ENCODE results near the gene PGC.

Gene PGC

DNA sequence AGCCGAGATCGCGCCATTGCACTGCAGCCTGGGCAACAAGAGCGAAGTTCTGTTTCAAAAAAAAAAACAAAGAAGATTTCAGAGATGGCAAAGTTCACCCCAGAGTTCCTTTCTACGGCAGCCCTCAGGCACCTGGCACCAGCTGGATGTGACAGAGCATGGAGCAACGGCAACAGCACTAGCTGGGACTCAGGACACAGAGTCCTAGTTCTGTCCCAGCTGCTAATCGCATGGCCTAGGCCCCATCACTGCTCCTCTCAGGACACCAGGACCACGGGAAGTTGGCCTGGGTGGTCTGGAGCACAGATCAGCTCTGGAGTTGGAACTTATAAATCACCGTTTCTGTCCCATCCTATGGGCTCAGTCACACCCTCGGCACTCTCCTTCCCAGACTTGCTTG lies 1.1 kb downstream of the PGC start:
- no peak for DNase-seq (ENCODE audit: low spot score)

DNA sequence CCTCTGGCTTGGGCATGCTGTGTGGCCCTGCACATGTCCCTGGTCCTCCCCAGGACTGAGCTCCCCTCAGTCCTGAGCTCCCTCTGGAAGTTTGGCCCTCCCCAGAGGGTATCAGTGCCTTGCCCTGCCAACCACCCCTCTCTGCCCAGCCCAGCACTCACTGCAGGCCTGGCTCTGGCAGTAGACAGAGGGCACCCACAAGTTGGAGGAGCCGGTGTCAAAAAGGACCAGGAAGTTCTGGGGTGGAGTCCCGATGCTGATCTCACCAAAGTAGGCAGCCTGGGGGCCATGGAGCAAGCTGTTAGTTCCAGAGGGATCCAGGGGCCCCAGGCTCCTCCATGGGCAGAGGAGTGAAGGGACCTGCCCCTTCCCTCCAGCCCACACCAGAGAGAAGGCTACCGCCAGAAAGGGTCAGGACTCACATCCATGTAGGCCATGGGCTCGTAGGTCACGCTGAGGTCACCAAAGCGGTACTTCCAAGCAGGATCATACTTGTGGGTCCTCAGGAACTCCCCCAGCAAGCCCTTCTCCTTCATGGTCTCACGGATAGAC lies 2.9 kb downstream of the PGC start:
- no peak for DNase-seq (ENCODE audit: low spot score)

DNA sequence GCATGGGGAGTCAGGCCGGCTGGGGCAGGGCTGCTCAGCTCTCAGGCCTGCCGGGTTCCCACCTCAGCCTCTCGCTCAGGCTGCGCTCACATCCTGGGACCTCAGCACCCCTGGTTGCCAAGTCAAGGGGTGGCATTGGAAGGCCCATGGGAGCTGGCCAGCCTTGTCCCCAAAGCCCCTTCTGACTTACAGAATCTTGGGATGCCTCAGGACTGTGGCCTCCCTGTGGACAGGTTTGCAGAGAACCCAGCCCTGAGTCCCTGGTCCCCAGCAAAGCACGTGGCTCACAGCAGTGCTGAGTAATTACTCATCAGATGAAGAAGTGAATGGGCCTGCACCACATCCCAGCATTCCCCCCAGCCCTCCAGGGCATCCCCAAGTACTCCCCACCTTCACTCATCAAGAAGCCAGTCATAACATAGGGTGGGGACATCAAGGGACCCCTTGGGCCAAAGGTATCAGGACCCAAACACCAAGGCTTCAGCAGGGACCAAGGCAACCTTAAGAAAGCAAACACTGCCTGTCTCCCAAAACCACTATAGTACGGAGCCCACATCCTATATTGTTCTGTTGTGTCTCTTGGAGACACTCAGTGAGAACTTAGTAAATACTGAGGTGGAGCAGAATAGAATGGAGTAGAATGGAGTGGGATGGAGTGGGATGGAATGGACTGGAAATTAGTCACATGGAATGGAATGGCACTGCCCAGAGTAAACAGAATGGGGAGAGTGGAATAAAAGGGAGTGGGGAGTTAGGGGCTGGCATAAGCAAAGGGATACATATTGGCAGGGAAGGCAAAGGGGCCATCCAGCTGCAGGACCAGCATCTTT lies 3.6 kb downstream of the PGC start:
- DNase-seq (ENCODE audit: low spot score), result no peak

- no peak for DNase-seq (ENCODE audit: low spot score)
Measured at GRCh38 chr6:41741625-41742490, 5.3 kb downstream of the PGC start.

DNA sequence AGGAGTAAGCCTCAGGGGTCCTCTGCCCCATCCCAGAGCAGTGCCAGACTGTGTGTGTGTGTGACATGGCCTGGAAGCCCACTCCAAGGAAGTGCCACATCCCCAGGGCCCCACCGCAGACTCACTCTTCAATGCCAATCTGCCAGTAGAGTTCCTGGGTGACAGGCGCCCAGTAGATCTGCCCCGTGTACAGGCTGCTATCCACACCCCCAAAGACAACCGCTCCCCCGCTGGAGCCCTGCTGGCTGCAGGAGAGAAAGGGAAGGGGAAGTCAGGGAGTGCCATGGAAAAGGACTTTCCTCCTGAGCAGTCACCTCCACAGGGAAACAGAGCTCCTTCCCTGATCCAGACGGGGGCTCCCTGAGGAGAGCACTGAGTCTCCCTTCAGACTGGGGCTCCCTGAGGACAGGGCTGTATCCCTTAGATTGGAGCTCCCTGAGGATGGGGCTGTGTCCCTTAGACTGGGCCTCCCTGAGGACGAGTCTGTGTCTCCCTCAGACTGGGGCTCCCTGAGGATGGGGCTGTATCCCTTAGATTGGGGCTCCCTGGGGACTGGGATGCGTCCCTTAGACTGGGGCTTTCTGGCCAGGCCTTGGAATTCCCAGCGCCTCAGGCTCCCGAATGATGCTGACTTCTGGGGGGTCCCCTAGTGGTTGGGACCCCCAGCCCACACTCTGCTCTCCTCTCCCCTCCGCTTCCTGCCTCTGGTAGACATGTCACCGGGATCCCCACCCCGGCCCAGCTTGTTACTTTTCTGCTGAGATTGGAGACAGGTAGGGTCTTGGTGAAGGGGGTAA lies 6.6 kb downstream of the PGC start:
- no peak for DNase-seq (ENCODE audit: low spot score)

DNA sequence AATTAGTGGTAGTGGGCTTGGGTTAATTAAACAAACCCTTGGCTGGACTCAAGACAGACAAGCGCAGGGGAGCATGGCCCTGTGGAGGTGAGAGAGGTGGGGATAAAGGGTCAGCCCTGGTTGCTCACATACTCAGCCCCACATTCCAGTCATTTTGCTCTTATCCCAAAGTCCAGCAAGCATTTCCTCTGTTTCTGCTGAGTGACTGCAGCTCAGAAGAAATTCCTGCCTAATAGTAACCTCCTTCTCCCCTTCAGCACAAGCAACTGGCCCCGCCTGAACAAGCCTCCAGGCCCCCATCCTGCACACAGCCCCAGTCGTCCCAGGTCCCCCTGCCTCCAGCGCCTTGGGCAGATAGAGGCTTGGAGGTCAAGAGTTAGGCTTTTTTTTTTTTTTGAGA lies 8.2 kb downstream of the PGC start:
- no peak for DNase-seq (ENCODE audit: low spot score)

DNA sequence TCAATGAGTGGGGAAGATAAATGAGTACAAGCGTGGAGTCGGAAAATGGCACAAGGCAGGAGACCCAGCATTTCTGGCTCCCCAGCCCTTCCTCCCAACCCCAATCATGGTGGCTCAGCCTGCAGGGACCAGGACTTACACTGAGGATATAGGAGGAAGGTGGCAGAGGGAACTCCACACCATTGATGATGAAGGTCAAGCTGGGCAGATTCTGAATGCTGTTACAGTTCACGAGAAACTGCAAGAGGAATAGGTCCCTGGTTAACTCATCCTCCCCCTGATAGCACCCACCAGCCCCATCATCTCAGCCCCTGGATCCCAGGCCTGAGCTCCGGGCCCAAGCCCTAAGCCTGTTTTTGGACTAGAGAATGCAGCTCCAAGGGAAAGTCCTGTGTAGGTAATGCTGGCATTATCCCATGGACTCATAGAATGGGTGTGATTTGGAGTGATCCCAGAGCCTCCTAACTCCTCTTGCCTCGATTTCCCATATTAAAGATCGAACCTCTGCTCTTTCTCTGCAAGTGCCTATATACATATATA lies 9.5 kb downstream of the PGC start:
- DNase-seq (ENCODE audit: low spot score), result no peak

- DNase-seq (ENCODE audit: low spot score), result no peak
Measured at GRCh38 chr6:41736800-41737555, 10.2 kb downstream of the PGC start.

GRCh38 chr6:41736186-41736733 lies 10.9 kb downstream of the PGC start:
- no peak for DNase-seq (ENCODE audit: low spot score)

DNA sequence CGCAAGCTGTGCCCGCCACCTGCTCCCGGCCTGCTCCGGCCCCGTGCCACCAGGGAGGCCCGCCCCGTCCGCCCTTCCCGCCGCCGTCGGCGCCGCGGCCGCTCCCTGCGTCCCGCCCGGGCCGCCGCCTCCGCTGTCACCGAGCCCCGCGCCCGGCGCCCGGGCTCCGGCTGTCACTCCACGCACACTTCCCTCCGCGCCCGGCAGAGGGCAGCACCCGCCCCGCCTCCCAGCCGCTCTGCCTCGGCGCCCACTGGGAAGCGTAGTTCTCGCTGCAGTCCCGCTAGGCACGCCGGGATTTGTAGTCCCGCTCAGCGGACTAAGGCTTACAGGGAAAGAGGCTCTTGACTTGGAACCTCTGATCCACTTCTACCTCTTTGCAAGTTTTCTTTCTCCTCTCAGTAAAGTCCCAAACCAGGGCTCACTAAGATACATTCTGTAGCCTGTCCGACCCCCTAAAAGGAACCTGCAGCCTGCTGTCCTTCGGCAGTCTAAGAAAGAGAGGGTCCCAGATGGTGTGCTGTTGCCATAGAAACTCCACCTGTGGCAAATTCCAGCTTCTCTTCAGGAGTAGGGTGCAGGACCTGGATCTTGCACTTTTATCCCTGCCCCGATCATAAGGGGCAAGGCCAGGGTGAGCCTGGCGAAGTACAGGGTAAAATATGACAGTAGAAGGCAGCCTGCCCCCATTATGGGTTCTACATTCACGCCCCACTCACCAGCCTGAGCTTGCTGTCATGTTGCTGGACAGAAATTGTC lies 11.6 kb downstream of the PGC start, which contains the start of gene TFEB:
Gene TFEB, minus strand, starts transcription at position 182 of the 759 bp plus-strand sequence. CDS start 44,395 bp downstream, outside the sequence.
- DNase-seq (ENCODE audit: low spot score), result peak; percentile 87

- no peak for DNase-seq (ENCODE audit: low spot score)
Measured at GRCh38 chr6:41734666-41735426, 12.4 kb downstream of the PGC start.

- no peak for DNase-seq (ENCODE audit: low spot score)
Measured at GRCh38 chr6:41733707-41734665, 13.2 kb downstream of the PGC start.

DNA sequence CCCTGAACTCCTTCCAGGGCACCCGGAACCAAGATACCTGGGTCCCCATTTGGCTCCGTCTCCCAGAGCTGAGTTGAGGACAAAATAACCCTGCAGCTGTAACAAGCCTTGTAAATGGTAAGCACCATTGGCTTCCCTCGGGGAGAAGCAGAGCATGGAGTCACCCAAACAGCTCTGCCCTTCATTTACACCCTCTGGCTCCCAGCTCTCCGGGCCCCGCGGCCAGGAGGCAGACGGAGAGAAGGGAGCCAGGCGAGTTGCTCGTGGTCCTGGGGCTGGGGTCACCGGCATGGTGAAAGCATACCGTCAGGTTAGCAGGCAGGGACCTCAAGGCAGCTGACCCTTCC lies 13.9 kb downstream of the PGC start:
- DNase-seq (ENCODE audit: low spot score), result no peak

DNA sequence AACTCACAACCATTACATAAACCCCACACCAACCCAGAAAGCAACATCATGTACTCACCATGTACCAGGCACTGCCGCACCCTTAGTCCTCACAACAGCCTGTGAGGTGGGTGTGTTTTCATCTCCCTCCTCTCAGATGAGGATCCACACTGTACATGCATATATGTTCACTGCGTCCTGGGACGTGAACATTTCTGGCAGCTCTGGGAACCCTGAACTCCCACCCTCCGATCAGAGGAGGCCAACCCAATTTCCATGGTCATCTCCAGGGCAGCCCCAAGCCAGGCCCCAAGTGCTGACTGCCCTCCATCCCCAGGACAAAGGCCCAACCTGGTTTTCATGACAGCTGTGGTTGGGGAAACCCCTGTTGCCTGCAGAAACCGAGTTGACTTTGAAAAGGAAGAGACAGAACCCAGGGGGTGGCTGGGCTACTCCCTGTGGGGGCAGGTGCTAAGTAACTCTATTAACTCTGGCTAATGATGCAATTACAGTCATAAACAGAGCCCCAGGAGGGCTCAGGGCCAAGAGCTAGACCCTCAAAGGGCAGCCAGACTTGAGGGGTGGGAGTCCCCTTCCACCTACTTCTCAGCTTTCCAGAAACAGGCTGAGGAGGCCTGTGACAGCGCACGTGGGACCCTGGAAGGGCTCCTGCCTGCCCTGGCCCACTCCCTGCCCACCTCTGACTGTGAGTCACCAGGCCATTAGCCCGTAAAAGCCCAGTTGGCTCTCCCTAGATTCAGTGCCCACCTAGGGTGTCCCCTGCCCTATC lies 14.4 kb downstream of the PGC start:
- DNase-seq (ENCODE audit: low spot score), result no peak

- DNase-seq (ENCODE audit: low spot score), result no peak
Measured at GRCh38 chr6:41732149-41732548, 15.0 kb downstream of the PGC start.

- no peak for DNase-seq (ENCODE audit: low spot score)
Measured at GRCh38 chr6:41731561-41732086, 15.6 kb downstream of the PGC start.
